ENCODE results near the gene PAK2. TPM values are rescaled to one million over a fixed set of nuclear protein-coding genes. Genes with fewer than 3 reads are reported as not detected.

Gene PAK2
- total RNA-seq: 48.4 and 113 TPM in 2 replicates

DNA sequence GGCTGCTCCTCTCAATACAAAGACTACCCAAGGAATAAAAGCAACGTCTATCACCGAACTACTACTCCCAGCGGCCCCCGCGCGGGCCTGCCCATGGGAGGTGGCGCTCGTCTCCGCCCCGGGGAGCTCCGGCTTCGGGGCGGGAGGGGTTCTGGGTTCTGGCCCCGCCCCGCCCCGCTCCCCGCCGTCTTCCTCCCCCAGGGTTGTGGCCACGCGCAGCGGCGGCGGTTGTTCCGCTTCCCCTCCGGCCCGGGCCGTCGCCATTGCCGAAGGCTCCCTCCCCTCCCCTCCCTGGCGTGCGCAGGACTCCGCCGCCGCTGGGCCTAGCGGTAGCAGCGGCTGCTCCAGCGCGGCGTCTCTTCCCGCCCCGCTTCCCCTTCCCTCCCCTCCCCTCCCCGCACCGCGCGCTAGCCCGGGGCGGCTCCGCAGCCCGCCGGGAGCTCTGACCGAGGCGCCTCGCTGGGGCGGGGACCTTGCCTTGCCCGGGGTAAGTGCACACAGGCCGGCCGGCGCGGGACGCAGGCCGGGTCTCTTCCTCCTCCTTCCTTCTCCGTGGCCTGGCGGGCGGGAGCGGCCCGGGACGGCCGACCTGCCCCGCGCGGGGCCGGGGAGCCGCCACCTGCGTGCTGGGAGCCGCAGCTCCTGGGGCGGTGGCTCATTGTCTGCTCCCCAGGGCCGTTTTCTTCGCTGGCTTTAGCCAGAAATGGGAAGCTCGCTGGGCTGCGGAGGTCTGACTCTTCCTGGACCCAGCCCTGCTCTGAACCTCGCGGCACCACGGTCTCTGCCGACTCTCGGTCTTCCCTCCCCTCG lies at the start of gene PAK2:
PAK2 (plus strand) TSS at position 187 of the 810 bp plus-strand sequence. CDS start 42,790 bp downstream, outside the sequence.

DNA sequence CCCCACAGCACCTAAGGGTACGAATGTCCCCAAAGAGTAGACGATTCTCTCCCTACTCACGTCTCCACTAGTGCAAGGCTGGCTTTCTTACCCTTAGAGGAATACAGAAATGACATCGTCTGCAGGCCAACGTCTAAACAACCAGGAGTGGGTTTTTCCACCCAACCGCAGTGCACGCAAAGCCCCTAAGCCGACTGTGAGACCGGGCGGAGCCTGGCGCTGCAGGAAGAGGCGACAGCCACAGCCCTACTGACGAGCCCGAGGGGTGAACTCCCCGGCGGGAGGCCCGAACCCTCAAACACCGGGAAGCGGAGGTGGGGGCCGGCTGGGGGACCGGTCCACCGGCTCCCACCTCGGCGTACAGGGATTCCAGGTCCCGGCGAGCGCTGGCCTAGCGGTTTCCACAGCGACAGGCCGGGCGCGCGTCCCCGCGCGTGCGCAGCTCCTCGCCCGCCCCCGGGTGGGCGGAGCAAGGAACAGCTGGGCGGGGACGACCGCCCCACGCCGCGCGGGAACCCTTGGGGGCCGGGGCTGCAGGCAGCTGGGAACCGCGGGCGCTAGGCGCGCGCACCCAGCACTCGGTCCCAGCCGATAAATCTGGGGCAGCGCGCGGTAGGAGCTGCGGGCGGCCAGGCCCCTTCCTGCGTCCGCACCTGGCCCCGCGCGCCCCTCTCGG lies 27.7 kb upstream of the PAK2 start, which contains the start of the genes CEP19 and PIGX:
CEP19 (minus strand) TSS at position 413 of the 676 bp plus-strand sequence. CDS start 3,593 bp downstream, outside the sequence.
PIGX (plus strand) TSS at position 540 of the 676 bp plus-strand sequence.

DNA sequence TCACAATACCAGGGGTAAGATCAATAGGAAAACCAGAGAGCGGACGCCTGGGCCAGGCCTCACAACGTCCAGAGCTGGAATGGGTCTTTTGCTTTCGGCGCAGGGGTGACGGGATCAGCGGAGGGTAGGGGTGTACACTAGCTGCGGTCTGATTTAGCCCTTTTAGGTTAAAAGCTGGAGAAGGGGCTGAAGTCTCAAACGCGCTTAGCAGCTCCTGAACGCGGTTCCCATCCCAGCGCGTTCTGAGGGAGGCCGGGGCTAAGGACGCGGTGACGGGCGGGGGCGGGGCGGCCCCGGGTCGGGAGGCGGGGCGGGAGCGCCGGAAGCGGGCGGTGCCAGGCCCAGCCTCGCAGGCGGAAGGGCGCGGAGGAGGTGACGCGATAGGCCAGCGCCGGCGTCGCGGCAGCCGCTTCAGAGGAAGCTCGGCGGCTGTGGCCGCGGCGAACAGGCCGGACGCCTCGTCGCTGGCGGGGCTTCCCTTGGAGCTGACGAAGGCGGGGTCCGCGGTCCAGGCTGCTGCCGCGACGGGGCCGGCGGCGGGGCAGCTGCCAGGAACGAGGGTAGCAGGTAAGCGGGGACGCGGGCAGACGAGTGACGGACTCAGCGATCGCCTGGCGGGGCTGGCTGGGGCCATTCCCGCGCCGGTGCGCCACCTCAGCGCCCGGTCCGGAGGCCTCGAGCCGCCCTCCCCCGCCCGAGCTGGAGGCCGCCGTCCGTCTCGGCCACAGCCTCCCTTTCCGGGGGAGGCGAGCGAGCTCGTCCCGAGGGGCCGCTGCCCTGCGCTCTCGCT lies 128.0 kb downstream of the PAK2 start, which contains the start of gene SENP5:
SENP5 (plus strand) TSS at position 414 of the 790 bp plus-strand sequence. CDS start 17,262 bp downstream, outside the sequence.

Other genes starting within 250 kb of the PAK2 start
- gene RNF168, start 236.1 kb upstream of the PAK2 start, total RNA-seq: 14.3 and 18.8 TPM in 2 replicates
- gene SMCO1, start 224.5 kb upstream of the PAK2 start, total RNA-seq: not detected in 2 replicates
- gene WDR53, start 171.3 kb upstream of the PAK2 start, total RNA-seq: 5.3 and 5.8 TPM in 2 replicates
- gene FBXO45, start 171.2 kb upstream of the PAK2 start, total RNA-seq: 11.9 and 15.5 TPM in 2 replicates
- gene NRROS, start 100.2 kb upstream of the PAK2 start, total RNA-seq: 0.30 and 1.2 TPM in 2 replicates
- gene CEP19, start 27.6 kb upstream of the PAK2 start, total RNA-seq: 2.5 and 5.0 TPM in 2 replicates
- gene PIGX, start 27.5 kb upstream of the PAK2 start, total RNA-seq: 23.0 and 29.4 TPM in 2 replicates
- gene SENP5, start 128.1 kb downstream of the PAK2 start, total RNA-seq: 62.1 and 62.7 TPM in 2 replicates
- 82.3 and 101 TPM in 2 replicates for gene NCBP2, start 202.7 kb downstream of the PAK2 start, total RNA-seq
- 2.7 and 3.0 TPM in 2 replicates for gene PIGZ, start 229.0 kb downstream of the PAK2 start, total RNA-seq